ENCODE results near the gene RFX8. TPM values are rescaled to one million over a fixed set of nuclear protein-coding genes. Genes with fewer than 3 reads are reported as not detected.
"Not testable (repeated sequence)": the region's sequence is repeated elsewhere in the genome, so short reads cannot be mapped to it uniquely, and the experiment has no call there.

RFX8 gene
- total RNA-seq, 1 experiment from 2014 or later = 0.77 TPM

DNA sequence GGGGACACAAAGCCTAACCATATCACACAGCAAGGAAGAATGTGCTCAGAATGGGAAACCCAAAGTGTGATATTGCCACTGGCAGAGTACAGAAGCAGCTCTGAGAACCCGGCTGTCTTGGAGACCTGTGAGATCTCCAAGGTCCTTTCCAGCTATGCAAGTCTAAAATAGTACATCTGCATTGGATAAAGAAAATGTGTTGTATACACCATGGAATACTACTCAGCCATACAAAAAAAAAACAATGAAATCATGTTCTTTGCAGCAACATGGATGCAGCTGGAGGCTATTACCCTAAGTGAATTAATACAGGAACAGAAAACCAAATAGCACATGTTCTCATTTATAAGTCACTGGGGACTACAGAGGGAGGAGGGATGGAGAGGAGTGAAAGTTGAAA is 36.5 kb upstream of the RFX8 start:
- Histone ChIP-seq H4K20me1 (ENCODE audit: low read length) (no peaks in the 10 kb centered on the region), H2AFZ (ENCODE audit: low read length) (no peak overlapping the region), H3F3A (ENCODE audit: low read length, unreplicated experiment) (no peaks in the 10 kb centered on the region), H3K9ac (ENCODE audit: low read length) (no peak overlapping the region), H3K9me2 (replicated peaks; ENCODE audit: low read length) (no peaks in the 10 kb centered on the region), H3K4me2 (ENCODE audit: low read length) (no peak overlapping the region), H3K4me1 (ENCODE audit: insufficient read depth, low read length) (peaks cover 11% of the 10 kb centered on the region), H3K79me2 (ENCODE audit: low read length) (no peaks in the 10 kb centered on the region), H3K4me3 (ENCODE audit: low read length) (no peak overlapping the region), H3K36me3 (ENCODE audit: low read depth, low read length) (no peaks in the 10 kb centered on the region; the same call in 1 of the 2 replicates), H3K27me3 (ENCODE audit: low read length) (no peaks in the 10 kb centered on the region), H3K27ac (ENCODE audit: low read length) (no peak overlapping the region), H3K9me3 (ENCODE audit: low read length) (no peaks in the 10 kb centered on the region)
- ChIA-PET CTCF (no interaction called here), POLR2A (ENCODE audit: unreplicated experiment) (no interaction called here)
- TF ChIP-seq EZH2 (IDR thresholded peaks at IDR 0.05; ENCODE audit: low read length, unreplicated experiment) = no peak
- TF ChIP-seq EZH2phosphoT487 (IDR thresholded peaks at IDR 0.05; ENCODE audit: borderline replicate concordance, low read length) = no peak
- TF ChIP-seq, protein P1, sequence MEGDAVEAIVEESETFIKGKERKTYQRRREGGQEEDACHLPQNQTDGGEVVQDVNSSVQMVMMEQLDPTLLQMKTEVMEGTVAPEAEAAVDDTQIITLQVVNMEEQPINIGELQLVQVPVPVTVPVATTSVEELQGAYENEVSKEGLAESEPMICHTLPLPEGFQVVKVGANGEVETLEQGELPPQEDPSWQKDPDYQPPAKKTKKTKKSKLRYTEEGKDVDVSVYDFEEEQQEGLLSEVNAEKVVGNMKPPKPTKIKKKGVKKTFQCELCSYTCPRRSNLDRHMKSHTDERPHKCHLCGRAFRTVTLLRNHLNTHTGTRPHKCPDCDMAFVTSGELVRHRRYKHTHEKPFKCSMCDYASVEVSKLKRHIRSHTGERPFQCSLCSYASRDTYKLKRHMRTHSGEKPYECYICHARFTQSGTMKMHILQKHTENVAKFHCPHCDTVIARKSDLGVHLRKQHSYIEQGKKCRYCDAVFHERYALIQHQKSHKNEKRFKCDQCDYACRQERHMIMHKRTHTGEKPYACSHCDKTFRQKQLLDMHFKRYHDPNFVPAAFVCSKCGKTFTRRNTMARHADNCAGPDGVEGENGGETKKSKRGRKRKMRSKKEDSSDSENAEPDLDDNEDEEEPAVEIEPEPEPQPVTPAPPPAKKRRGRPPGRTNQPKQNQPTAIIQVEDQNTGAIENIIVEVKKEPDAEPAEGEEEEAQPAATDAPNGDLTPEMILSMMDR (conservative IDR thresholded peaks at IDR 0.05; ENCODE audit: low read depth, low read length) = no peak
- intact Hi-C loops (cut with micrococcal nuclease) = no loop called here
- BruUV-seq (replicated peaks) = no TSS peak
- no peak for DNase-seq
- ATAC-seq = no peak

DNA sequence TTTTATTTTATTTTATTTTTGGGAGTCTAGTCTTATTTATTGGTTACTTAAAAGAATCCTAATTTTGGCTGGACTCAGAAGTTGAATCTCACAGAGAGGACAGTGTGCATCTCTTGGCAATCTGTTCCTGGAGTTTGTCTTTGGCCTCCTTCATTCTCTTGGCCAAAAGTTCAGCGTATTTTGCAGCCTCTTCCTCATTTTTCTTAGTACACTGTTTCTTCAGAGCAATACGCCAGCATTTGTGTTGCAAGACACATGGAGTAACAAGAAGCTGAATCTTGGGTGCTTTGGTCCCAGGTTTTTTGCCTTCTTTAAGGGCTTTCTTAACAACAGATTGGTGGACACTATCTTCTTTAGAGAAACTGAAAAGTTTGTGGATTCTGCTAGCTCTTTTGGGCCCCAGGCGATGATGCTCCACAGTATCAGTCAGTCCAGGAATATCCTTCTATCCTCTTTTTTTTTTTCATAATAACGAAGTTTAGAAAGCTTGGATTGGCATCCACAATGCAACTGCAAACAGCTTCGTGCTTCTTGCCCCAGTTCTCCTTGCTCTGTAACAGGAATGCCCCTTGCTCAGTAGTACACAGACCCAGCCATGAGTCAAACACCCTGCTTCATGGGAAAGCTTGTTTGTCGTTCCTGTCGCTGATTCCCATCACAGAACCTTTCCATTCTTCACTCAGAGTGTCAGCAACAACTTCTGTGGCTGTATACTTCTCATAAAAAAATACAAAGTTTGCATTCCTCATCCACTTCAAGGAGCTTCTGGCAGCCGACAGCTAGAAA is 34.8 kb upstream of the RFX8 start:
- ChIA-PET CTCF (no interaction called here), POLR2A (ENCODE audit: unreplicated experiment) (no interaction called here)
- no peak for ATAC-seq
- Histone ChIP-seq H3K4me1 (ENCODE audit: insufficient read depth, low read length) (no peaks in the 10 kb centered on the region), H3K36me3 (ENCODE audit: low read depth, low read length) (no peaks in the 10 kb centered on the region), H3K9me3 (ENCODE audit: low read length) (no peaks in the 10 kb centered on the region), H3K9me2 (replicated peaks; ENCODE audit: low read length) (no peaks in the 10 kb centered on the region), H3K27me3 (ENCODE audit: low read length) (no peaks in the 10 kb centered on the region), H3K4me3 (ENCODE audit: low read length) (no peak overlapping the region), H3K27ac (ENCODE audit: low read length) (no peak overlapping the region), H3K4me2 (ENCODE audit: low read length) (no peak overlapping the region), H2AFZ (ENCODE audit: low read length) (no peak overlapping the region), H3K9ac (ENCODE audit: low read length) (no peak overlapping the region), H3K79me2 (ENCODE audit: low read length) (no peaks in the 10 kb centered on the region), H4K20me1 (ENCODE audit: low read length) (no peaks in the 10 kb centered on the region), H3F3A (ENCODE audit: low read length, unreplicated experiment) (no peaks in the 10 kb centered on the region)
- no peak for DNase-seq
- intact Hi-C loops (cut with micrococcal nuclease) = no loop called here
- BruUV-seq (replicated peaks) = no TSS peak
- TF ChIP-seq, protein P1 (conservative IDR thresholded peaks at IDR 0.05; ENCODE audit: low read depth, low read length) = no peak
- TF ChIP-seq EZH2 (IDR thresholded peaks at IDR 0.05; ENCODE audit: low read length, unreplicated experiment) (no peak), EZH2phosphoT487 (IDR thresholded peaks at IDR 0.05; ENCODE audit: borderline replicate concordance, low read length) (no peak)

DNA sequence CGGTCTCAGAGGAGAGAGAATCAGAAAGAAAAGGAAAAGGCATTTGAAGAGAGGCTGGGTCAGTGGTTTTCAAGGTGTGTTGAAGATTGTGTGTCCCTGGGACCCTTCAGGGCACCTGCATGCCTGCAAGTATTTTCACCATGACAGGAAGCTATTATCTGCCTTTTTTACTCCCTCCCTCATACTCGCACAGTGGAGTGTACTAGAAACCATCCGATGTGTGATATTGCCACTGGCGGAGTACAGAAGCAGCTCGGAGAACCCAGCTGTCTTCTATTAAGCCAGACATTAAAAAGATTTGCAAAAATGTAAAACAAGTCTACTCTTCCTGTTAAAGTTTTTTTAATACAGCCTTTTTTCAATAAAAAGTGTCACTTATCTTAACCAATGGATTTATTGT is 33.7 kb upstream of the RFX8 start:
- no peaks in the 10 kb centered on the region for H3K9me2 ChIP-seq (replicated peaks; ENCODE audit: low read length)
- no peaks in the 10 kb centered on the region for H3K4me1 ChIP-seq (ENCODE audit: insufficient read depth, low read length)
- no peak overlapping the region for H3K9ac ChIP-seq (ENCODE audit: low read length)
- no peak overlapping the region for H3K4me3 ChIP-seq (ENCODE audit: low read length)
- POLR2A ChIA-PET (ENCODE audit: unreplicated experiment) = no interaction called here
- ATAC-seq = no peak
- no peak overlapping the region for H2AFZ ChIP-seq (ENCODE audit: low read length)
- intact Hi-C loops (cut with micrococcal nuclease) = no loop called here
- CTCF ChIA-PET = no interaction called here
- no peaks in the 10 kb centered on the region for H3K9me3 ChIP-seq (ENCODE audit: low read length)
- TF ChIP-seq EZH2 (IDR thresholded peaks at IDR 0.05; ENCODE audit: low read length, unreplicated experiment) (no peak), EZH2phosphoT487 (IDR thresholded peaks at IDR 0.05; ENCODE audit: borderline replicate concordance, low read length) (no peak)
- TF ChIP-seq, protein P1 (conservative IDR thresholded peaks at IDR 0.05; ENCODE audit: low read depth, low read length) = no peak
- H3K27ac ChIP-seq (ENCODE audit: low read length) = no peak overlapping the region
- no peak for DNase-seq
- no peaks in the 10 kb centered on the region for H3F3A ChIP-seq (ENCODE audit: low read length, unreplicated experiment)
- no peaks in the 10 kb centered on the region for H3K79me2 ChIP-seq (ENCODE audit: low read length)
- BruUV-seq (replicated peaks) = no TSS peak
- no peaks in the 10 kb centered on the region for H3K36me3 ChIP-seq (ENCODE audit: low read depth, low read length)
- no peaks in the 10 kb centered on the region for H4K20me1 ChIP-seq (ENCODE audit: low read length)
- no peak overlapping the region for H3K4me2 ChIP-seq (ENCODE audit: low read length)
- no peaks in the 10 kb centered on the region for H3K27me3 ChIP-seq (ENCODE audit: low read length)

DNA sequence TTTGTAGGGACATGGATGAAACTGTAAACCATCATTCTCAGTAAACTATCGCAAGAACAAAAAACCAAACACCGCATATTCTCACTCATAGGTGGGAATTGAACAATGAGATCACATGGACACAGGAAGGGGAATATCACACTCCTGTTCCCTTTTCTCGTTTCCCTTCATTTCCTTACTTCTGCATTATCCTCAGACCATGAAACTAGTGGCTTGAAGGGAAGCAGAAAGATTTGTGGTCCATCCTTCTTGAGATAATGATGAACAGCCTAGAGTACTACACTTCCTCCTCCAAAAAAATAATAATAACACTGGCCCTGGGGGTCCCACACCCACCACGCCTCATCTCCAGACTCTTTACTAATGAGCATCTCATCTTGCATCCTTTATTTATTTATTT is 30.4 kb upstream of the RFX8 start:
- intact Hi-C loops (cut with micrococcal nuclease); CTCF ChIA-PET; H3K9me3 ChIP-seq (ENCODE audit: low read length); BruUV-seq (replicated peaks); H3K79me2 ChIP-seq (ENCODE audit: low read length); H2AFZ ChIP-seq (ENCODE audit: low read length); ATAC-seq; H3K4me2 ChIP-seq (ENCODE audit: low read length); H3K27me3 ChIP-seq (ENCODE audit: low read length); POLR2A ChIA-PET (ENCODE audit: unreplicated experiment); H3K9ac ChIP-seq (ENCODE audit: low read length); DNase-seq; H3K36me3 ChIP-seq (ENCODE audit: low read depth, low read length); H3K9me2 ChIP-seq (replicated peaks; ENCODE audit: low read length); H4K20me1 ChIP-seq (ENCODE audit: low read length); H3K27ac ChIP-seq (ENCODE audit: low read length); H3F3A ChIP-seq (ENCODE audit: low read length, unreplicated experiment); H3K4me3 ChIP-seq (ENCODE audit: low read length): not testable (repeated sequence)
- H3K4me1 ChIP-seq (ENCODE audit: insufficient read depth, low read length) = peaks cover 21% of the 10 kb centered on the region

Measured in PC-3 (cell line).